GM21367 (cell line): Measurements from ENCODE around the gene RNU6-9.

Experiments used
- ATAC-seq: cut with Tn5 transposase; IDR thresholded peaks from one replicate; pipeline ENCODE4 v1.9.1; 2021; ENCODE audit not compliant: unreplicated experiment

RNU6-9 gene

GRCh38 chr19:931860-932647 lies 38.8 kb downstream of the RNU6-9 start:
- ATAC-seq, result no peak

GRCh38 chr19:932648-933552 lies 39.6 kb downstream of the RNU6-9 start:
- no peak for ATAC-seq

- no peak for ATAC-seq
Observed at GRCh38 chr19:933553-933882, 40.2 kb downstream of the RNU6-9 start.

- no peak for ATAC-seq
Observed at GRCh38 chr19:934197-934840, 41.0 kb downstream of the RNU6-9 start.

- ATAC-seq, result no peak
Observed at GRCh38 chr19:934865-935479, 41.7 kb downstream of the RNU6-9 start.

GRCh38 chr19:936175-936546 lies 42.9 kb downstream of the RNU6-9 start:
- no peak for ATAC-seq

- no peak for ATAC-seq
Observed at GRCh38 chr19:937259-937694, 44.0 kb downstream of the RNU6-9 start.

- no peak for ATAC-seq
Observed at GRCh38 chr19:938233-938923, 45.1 kb downstream of the RNU6-9 start.

GRCh38 chr19:939439-939838 lies 46.2 kb downstream of the RNU6-9 start:
- no peak for ATAC-seq

GRCh38 chr19:939922-940321 lies 46.6 kb downstream of the RNU6-9 start:
- ATAC-seq, result no peak

- no peak for ATAC-seq
Observed at GRCh38 chr19:940591-941291, 47.5 kb downstream of the RNU6-9 start.

- ATAC-seq, result no peak
Observed at GRCh38 chr19:941292-942132, 48.2 kb downstream of the RNU6-9 start.

- no peak for ATAC-seq
Observed at GRCh38 chr19:942133-942645, 48.9 kb downstream of the RNU6-9 start.
